Central memory CD8-positive, alpha-beta T cell (primary cell): Measurements from ENCODE around the gene ZNF710.

Experiments used
- ATAC-seq: fragments of 150-1000 bp; cut with Tn5 transposase; replicated peaks from 2 replicates; pipeline ENCODE4 v1.10.0; 2022; ENCODE audit warnings: mild to moderate bottlenecking, moderate FRiP score, moderate number of reproducible peaks; ENCODE audit not compliant: poor library complexity, severe bottlenecking; ENCODE audit errors: extremely low read depth
- DNase-seq, 2 donors: peaks; one replicate each; pipeline ENCODE4 v3.0.0; 2021; ENCODE audit warnings: low spot score in 2 of 2
- H3K27ac Mint-ChIP-seq: one replicate; pipeline ENCODE4 v1.8.0; 2022; ENCODE audit warnings: low read depth, mild to moderate bottlenecking, moderate library complexity, mixed read lengths
- H3K27me3 Mint-ChIP-seq: one replicate; pipeline ENCODE4 v1.8.0; 2022; ENCODE audit warnings: mixed read lengths
- H3K36me3 Mint-ChIP-seq: one replicate; pipeline ENCODE4 v1.8.0; 2022; ENCODE audit warnings: mild to moderate bottlenecking, moderate library complexity, mixed read lengths; ENCODE audit not compliant: insufficient read depth
- H3K4me1 Mint-ChIP-seq: one replicate; pipeline ENCODE4 v1.8.0; 2022; ENCODE audit warnings: mixed read lengths
- H3K4me3 Mint-ChIP-seq: one replicate; pipeline ENCODE4 v1.8.0; 2022; ENCODE audit warnings: mild to moderate bottlenecking, moderate library complexity, mixed read lengths
- H3K9me3 Mint-ChIP-seq: one replicate; pipeline ENCODE4 v1.8.0; 2022; ENCODE audit warnings: mixed read lengths

Gene ZNF710

DNA sequence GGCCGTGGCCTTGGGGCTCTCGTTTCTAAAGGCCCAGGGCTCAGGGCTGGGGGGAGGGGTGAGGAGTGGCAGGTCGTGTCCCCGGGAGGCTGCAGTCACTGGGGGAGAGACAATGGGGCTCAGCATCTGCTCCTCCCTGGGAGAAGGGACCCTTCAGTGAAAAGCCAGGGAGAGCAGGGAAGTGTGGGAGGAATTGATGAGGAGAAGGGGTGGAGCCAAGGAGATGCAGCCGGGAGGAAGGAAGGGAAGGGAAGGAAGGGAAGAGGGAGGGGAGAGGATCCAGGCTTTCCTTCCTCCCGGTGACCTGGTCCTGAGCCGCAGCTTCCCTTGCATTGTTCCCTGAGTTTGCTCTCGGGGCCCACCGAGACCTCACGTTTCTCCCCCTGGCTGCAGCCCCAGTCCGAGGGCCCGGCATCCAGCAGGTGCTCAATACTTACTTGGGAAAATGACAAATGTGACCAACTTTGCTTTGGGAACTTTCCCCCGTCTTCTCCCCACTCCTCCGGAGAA lies 1.4 kb upstream of the ZNF710 start:
- DNase-seq = no peak
- Mint-ChIP-seq H3K9me3 (no peaks in the 10 kb centered on the region), H3K27ac (peak overlapping the region; percentile 55)

DNA sequence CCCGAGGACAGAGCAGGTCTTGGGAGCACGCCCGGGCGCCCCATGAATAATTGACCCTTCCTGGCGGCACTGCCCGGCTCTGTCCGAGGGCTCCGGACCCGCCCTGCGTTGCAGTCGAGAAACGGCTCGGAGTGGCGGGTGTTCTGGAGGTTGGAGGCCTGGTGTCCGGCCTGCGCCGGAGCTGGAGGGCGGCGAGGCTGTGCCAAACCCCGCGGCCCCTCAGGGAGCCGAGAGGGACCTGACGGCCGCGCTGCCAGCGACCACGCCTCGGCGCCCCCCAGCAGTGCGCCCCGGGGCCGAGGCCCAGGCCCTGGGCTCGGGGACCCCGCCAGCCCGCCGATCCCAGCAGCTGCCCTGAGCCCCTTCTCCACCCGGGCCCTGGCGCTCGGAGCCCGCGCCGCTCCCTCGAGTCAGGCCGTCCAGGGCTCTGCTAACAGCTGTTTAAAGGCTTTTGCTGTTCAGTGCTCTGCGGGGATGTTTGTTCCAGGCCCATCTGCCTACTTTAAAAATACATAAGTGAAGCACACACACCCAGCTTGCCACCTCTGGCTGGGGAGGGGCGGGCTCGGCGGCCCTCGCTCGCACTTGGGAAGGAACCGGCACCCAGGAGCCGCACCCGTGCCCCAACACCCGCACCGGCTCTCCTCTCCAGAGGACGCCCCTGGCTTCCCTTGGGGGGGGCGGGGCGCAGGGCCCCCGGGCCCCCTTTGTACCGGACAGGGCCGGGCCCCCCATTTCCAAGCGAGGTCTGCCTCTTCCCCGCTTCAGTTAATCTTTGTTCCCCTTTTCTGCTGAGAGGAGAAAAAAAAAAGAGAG lies 730 bp upstream of the ZNF710 start:
- DNase-seq = no peak
- Mint-ChIP-seq H3K4me3 (peak overlapping the region; percentile 96), H3K36me3 (peaks cover 16% of the 10 kb centered on the region), H3K27me3 (no peaks in the 10 kb centered on the region), H3K4me1 (peaks cover 54% of the 10 kb centered on the region), H3K27ac (peak overlapping the region; percentile 99), H3K9me3 (no peaks in the 10 kb centered on the region)
- ATAC-seq = no peak

More for the DNA sequence above, 1.4 kb upstream of the ZNF710 start:
- Mint-ChIP-seq H3K4me1 (peaks cover 47% of the 10 kb centered on the region), H3K27me3 (no peaks in the 10 kb centered on the region), H3K4me3 (peak overlapping the region; percentile 19), H3K36me3 (peaks cover 16% of the 10 kb centered on the region)
- ATAC-seq = no peak

DNA sequence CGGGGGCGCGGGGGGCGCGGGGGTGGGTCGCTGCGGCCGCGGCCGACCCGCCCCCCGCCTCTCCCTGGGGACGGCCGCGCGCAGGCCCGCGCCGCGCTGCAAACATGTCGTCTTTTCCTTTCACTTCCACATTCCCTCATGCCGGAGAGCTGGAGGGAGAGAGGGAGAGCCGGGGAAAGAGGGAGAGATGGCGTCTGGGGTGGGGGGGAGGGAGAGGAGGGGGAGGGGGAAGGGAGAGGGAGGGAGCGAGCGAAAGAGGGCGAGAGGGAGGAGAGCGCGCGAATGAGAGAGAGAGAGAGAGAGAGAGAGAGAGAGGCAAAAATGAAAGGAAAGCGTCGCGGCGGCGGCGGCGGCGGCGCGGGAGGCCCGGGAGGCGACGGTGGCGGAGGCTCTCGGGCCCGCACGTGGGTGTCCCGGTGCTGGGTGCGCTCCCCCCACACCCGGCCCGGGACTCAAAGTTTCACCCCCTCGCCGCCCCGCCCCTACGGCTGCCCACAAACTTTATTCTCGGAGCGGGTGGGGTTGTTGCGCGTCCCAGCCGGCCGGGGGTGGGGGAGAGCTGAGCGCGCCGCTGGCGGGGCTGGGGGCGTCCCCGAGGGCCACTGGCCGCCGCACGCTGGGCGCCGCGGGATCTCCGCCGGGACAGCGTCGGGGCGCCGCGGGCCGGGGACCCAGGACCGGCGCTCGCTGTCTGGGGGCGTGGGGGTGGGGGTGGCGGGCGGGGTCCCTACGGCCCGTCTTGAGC lies 731 bp downstream of the ZNF710 start:
- H3K4me1 Mint-ChIP-seq = peaks cover 64% of the 10 kb centered on the region
- no peaks in the 10 kb centered on the region for H3K27me3 Mint-ChIP-seq
- DNase-seq (peak; percentile 33 to 51), ATAC-seq (peak; percentile 69)
- peak overlapping the region; percentile 96 for H3K4me3 Mint-ChIP-seq
- peak overlapping the region; percentile 99 for H3K27ac Mint-ChIP-seq
- peaks cover 18% of the 10 kb centered on the region for H3K36me3 Mint-ChIP-seq
- H3K9me3 Mint-ChIP-seq = no peaks in the 10 kb centered on the region

DNA sequence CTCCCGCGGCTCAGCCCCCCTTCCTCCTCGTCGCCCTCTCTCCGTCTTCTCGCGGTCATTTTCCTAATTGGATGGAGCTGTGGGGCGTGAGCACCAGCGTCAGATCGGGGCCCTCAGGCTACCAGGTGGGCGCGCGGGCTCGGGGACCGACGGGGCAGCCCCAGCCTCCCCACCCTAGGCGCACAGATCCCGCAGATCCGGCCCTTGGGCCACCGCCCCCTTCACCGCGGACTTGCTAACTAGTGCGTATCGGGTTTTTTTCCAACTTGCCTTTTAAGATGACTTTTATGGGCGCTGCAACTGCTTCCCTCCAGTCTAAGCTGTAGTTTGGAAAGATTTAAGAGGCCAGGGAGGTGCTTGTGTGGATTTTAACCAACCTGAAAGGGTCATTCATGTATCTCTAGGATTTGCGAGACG lies 1.3 kb downstream of the ZNF710 start:
- Mint-ChIP-seq H3K4me1 (peaks cover 69% of the 10 kb centered on the region), H3K9me3 (no peaks in the 10 kb centered on the region), H3K36me3 (peaks cover 18% of the 10 kb centered on the region), H3K4me3 (peak overlapping the region; percentile 96), H3K27ac (peak overlapping the region; percentile 99), H3K27me3 (no peaks in the 10 kb centered on the region)
- ATAC-seq (peak; percentile 45), DNase-seq (no peak)

DNA sequence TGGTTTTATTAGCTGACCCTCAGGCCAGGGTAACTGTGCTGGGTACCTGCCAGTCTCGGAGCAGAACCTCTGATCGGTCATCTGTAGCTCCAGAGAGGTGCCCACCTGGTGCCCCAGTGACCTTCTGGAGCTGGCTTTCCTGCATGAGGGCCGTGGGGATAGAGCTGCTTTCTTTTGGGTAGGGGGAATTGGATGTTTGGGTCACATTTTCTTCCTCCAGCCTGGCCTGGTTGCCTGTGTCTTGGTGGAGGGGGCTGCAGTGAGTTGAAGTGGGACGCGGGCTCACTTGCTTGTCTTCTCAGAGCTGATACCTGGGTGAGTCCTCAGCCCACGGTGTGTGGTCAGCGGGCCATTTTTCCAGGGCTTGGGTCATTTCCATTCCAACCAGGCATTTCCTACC lies 2.6 kb downstream of the ZNF710 start:
- H3K9me3 Mint-ChIP-seq = no peaks in the 10 kb centered on the region
- peaks cover 82% of the 10 kb centered on the region for H3K4me1 Mint-ChIP-seq
- peak overlapping the region; percentile 96 for H3K4me3 Mint-ChIP-seq
- H3K27ac Mint-ChIP-seq = peak overlapping the region; percentile 79
- peaks cover 18% of the 10 kb centered on the region for H3K36me3 Mint-ChIP-seq
- H3K27me3 Mint-ChIP-seq = no peaks in the 10 kb centered on the region
- ATAC-seq (no peak), DNase-seq (no peak)

DNA sequence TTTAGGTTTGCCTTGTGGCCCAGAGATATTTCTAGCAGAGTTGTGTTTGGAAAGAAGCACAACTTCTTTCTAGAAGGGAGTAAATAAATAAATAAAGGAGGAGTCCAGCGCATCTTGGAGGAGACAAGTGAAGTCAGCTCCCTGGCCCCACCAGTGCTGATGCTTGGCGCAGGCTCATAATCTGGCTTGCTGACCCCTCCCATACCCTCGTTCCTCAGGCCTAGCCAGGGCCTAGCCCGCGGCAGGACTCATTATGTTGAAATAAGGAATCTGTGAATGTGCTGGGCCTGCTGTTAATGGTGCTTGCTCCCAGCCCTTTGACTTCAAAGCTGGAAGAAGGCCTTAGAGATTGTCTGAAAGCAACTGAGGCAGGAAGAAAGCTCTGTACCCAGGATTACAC lies 3.1 kb downstream of the ZNF710 start:
- DNase-seq (no peak), ATAC-seq (no peak)
- peaks cover 80% of the 10 kb centered on the region for H3K4me1 Mint-ChIP-seq
- H3K36me3 Mint-ChIP-seq = peaks cover 18% of the 10 kb centered on the region
- H3K27ac Mint-ChIP-seq = peak overlapping the region; percentile 79
- H3K27me3 Mint-ChIP-seq = no peaks in the 10 kb centered on the region
- H3K9me3 Mint-ChIP-seq = no peaks in the 10 kb centered on the region
- no peak overlapping the region for H3K4me3 Mint-ChIP-seq

DNA sequence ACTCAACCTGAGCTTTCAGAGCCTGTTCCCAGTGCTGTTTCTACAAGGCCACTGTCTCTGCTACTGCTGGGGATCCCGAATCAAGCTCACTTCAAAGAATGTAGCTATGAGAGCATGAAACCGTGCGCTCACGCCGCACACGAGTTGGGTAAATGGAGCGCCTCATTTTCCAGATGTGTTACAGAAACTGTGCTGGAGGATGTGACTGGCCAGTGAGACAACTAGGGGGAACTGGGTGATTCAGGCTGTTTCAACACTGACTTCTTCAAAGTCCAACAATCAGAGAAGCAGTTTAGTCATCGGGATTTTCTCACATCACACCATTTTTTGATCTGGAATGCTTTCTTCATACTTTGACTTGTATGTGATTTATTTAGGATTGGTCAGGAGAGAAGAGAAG lies 3.5 kb downstream of the ZNF710 start:
- DNase-seq (no peak), ATAC-seq (no peak)
- peak overlapping the region; percentile 2 for H3K27ac Mint-ChIP-seq
- no peaks in the 10 kb centered on the region for H3K9me3 Mint-ChIP-seq
- no peak overlapping the region for H3K4me3 Mint-ChIP-seq
- peaks cover 18% of the 10 kb centered on the region for H3K36me3 Mint-ChIP-seq
- H3K4me1 Mint-ChIP-seq = peaks cover 81% of the 10 kb centered on the region
- no peaks in the 10 kb centered on the region for H3K27me3 Mint-ChIP-seq

DNA sequence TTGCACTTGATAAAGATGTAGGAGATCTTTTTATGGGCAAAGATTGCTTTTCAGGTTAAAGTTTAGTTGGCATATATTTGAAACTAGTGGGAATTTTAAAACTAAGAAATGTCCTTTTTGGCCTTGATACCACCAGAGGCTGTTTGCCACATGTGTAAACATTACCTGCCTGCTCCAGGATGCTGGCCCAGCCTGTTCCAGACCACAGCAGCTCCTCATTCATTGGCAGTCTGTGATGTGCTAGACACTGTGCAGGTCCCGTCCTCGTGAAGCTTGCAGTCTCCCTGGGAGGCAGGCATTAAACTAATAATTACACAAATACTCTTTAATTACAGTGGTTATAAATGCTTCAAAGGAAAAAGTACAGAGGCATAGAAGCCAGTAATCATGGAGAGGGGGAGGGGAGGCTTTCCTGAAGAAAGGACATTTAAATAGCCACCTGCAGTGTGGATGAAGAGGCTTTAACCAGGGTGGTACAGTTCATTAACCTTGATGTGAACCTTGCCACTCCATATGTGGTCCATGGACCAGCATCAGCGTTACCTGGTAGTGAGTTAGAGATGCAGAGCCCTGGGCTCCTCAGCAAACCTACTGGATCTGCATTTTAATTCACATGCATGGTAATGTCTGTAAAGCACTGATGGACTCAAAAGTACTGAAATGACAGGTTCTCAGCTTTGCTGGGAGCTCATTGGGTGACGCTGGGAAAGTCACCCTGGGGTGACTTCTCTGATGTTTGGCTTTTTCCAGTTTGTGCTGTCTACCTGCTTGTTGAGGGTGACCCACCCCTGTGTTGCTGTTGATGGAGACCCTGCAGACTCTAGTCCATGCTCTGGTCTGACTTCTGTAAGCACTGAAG lies 5.3 kb downstream of the ZNF710 start:
- Mint-ChIP-seq H3K27me3 (no peaks in the 10 kb centered on the region), H3K4me1 (peaks cover 75% of the 10 kb centered on the region), H3K9me3 (no peaks in the 10 kb centered on the region), H3K36me3 (peaks cover 10% of the 10 kb centered on the region), H3K4me3 (no peak overlapping the region), H3K27ac (peak overlapping the region; percentile 58)
- DNase-seq = no peak
- ATAC-seq = no peak

DNA sequence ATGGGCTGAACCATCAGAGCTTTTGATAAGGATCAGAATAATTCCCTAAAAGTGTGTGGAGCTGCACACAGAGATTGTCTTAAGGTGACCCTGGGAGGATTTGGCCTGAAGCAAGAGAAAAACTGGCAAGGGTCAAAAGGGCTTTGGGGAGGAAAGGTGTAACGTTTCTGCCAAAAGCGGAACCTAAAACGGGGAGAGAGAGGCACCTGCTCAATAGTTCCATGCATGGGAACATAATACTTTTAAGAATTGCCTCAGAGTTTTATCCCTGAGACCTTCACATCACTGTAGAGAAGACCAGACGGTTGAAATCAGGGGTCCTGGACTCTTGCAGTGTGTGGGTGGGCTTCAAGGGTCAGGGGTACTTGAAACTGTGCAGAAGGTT lies 5.9 kb downstream of the ZNF710 start:
- Mint-ChIP-seq H3K27ac (no peak overlapping the region), H3K27me3 (no peaks in the 10 kb centered on the region), H3K36me3 (peaks cover 6% of the 10 kb centered on the region), H3K9me3 (no peaks in the 10 kb centered on the region), H3K4me3 (no peak overlapping the region), H3K4me1 (peaks cover 69% of the 10 kb centered on the region)
- ATAC-seq (no peak), DNase-seq (no peak)

DNA sequence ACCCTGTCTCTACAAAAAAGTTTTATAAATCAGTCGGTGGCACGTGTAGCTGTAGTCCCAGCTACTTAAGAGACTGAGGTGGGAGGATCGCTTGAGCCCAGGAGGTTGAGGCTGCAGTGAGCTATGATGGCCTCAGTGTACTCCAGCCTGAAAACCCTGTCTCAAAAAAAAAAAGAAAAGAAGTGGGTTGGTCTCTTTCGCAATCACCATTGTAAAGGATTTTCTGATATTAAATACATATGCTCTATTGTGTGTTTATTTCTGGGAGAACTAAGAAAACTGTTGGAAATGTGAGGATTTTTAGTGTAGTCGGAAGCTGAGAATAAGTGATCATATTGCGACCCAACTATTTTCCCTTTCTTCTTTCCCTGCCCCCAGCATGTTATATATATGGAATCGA lies 7.5 kb downstream of the ZNF710 start:
- ATAC-seq = no peak
- DNase-seq = no peak
- Mint-ChIP-seq H3K27me3 (no peaks in the 10 kb centered on the region), H3K36me3 (peaks cover 3% of the 10 kb centered on the region), H3K9me3 (no peaks in the 10 kb centered on the region), H3K4me3 (no peak overlapping the region), H3K4me1 (peaks cover 65% of the 10 kb centered on the region), H3K27ac (peak overlapping the region; percentile 41)

DNA sequence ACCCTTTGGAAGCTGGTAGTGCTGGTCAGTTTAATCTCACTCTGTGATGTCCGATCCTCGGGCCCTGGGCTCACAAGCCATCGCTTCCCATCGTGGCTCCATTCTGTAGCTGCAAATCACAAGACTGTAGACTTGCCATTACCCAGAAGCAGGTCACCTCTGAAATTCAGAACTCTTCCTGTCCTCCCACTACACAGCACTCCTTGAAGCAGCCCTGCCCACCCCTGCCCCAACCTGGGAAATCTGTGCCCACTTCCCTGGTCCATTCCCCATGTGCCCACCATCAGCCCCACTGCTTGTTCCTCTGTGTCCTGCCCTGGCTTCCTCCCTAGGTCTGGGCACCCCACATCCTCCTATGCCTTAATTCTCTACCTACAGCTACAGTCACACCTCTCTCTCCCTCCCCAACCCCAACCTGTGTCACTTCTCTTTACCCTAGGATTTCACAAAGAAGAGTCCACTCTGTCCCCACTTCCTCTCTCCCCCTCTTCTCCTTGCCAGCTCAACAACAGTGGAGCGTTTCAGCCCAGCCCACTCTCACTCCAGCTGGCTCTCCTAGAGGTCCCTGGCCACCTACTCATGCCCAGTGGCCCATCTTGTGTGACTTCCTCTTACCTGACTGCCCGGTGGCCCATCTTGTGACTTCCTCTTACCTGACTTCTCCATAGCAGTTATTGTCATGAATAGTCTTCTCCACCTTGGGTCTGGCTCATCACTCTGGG lies 8.3 kb downstream of the ZNF710 start:
- Mint-ChIP-seq H3K36me3 (peaks cover 4% of the 10 kb centered on the region), H3K9me3 (no peaks in the 10 kb centered on the region), H3K27me3 (no peaks in the 10 kb centered on the region), H3K27ac (peak overlapping the region; percentile 5), H3K4me1 (peaks cover 66% of the 10 kb centered on the region), H3K4me3 (no peak overlapping the region)
- no peak for DNase-seq
- peak; percentile 22 for ATAC-seq

DNA sequence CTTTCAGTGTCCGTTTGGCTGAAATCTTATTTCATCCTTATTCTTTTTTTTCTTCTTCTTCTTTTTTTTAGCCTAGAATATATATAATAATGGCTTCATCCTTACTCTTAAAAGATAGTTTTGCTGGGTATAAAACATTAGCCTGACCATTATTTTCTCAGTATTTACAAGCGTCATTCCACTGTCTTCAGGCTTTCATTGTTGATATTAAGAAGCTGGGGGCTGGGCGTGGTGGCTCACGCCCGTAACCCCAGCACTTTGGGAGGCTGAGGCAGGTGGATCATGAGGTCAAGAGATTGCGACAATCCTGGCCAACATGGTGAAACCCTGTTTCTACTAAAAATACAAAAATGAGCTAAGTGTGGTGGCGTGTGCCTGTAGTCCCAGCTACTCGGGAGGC lies 10.6 kb downstream of the ZNF710 start:
- no peak overlapping the region for H3K27ac Mint-ChIP-seq
- DNase-seq (no peak), ATAC-seq (no peak)
- H3K27me3 Mint-ChIP-seq = no peaks in the 10 kb centered on the region
- no peak overlapping the region for H3K4me3 Mint-ChIP-seq
- H3K4me1 Mint-ChIP-seq = peaks cover 46% of the 10 kb centered on the region
- peaks cover 2% of the 10 kb centered on the region for H3K36me3 Mint-ChIP-seq
- no peaks in the 10 kb centered on the region for H3K9me3 Mint-ChIP-seq
